HG03571 (cell line): ENCODE data around the gene ROR1.
A peak's percentile ranks its signal among the peaks of the same experiment; 100 is the strongest.

Source experiments
- ATAC-seq: cut with Tn5 transposase; IDR thresholded peaks from one replicate; pipeline ENCODE4 v1.9.1; 2021; ENCODE audit not compliant: unreplicated experiment

ROR1 gene

GRCh38 chr1:63922848-63923247 is 149.0 kb downstream of the ROR1 start:
- ATAC-seq: no peak

GRCh38 chr1:63923302-63923701 is 149.5 kb downstream of the ROR1 start:
- ATAC-seq: no peak

DNA sequence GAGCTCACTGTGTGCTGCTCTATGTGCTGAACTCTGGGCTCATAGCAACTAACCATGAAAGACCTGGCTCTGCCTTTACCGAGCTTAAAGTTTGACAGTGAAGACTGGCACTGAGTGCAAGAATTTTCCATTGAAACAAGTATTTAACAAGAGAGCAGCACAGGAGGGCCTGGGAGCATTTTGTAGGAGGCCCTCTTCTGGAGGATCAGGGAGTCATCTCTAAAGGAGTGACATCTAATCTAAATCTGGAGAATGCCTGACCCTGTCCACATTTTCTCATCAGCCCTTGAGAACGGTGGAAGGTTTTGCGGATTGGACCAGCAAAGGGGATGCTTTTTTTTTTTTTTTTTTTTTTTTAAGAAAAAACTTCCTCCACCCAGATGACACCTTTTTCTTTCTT is 150.8 kb downstream of the ROR1 start:
- no peak for ATAC-seq

DNA sequence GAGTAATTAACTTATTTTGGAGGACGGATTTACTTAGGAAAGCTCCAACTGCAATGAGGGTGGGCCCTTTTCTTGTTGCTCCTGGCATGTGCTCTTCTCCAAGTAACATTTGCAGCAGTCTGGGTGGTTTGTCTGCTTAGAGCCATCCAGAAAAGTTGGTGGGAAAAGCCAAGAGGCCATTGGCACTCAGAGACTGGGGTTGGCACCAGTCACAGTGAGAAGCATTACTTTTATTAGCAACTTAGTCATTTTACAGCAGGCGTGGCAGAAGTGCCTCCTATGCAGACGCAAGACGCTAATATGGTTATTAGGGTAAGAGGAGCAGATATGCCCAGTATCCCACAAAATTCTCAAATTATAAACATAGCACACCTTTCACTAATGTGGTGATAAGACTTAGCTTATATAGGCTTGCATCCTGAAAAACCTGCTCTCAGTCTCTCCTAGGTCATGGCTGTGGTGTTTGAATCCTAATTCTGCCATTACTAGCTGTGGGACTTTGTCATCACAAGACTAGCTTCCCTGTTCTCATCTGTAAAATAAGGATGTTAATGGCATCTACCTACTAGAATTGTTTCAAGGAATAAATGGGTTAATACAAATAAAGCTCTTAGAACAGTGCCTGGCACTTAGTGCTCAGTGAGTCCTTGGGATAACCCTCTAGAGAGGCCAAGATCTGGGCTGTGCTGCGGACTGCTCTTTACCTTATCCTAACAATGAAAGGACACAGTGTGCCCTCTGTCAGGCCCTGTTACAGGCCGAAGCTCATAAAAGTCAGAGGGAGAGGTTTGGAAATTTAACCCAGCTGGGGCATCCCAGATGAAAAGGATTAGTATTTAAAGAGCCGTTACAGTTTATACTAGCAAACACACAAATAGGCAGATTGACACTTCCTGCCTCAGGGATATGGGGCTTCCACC is 154.6 kb downstream of the ROR1 start:
- ATAC-seq: no peak

- no peak for ATAC-seq
Measured at GRCh38 chr1:63929106-63929478, 155.3 kb downstream of the ROR1 start.

- ATAC-seq: no peak
Measured at GRCh38 chr1:63931468-63931867, 157.7 kb downstream of the ROR1 start.

DNA sequence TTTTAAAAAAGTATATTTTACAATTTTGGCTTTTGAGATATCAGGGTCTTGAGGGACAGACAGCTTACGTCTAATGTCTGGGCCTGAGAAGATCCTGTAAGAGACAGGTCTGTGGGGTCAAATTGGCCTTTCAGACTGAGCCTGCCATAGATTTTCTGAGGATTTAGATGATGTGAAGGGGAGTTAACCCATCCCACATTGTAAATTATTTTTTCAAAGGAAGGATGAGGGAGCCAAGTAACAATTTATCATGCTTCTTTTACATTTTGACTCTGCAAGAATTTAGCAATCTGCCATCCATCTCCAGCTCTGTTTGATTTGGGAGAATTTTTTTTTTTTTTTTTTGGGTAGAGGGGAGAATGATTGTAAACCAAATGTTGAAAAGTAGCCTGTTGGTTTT is 160.9 kb downstream of the ROR1 start:
- no peak for ATAC-seq

DNA sequence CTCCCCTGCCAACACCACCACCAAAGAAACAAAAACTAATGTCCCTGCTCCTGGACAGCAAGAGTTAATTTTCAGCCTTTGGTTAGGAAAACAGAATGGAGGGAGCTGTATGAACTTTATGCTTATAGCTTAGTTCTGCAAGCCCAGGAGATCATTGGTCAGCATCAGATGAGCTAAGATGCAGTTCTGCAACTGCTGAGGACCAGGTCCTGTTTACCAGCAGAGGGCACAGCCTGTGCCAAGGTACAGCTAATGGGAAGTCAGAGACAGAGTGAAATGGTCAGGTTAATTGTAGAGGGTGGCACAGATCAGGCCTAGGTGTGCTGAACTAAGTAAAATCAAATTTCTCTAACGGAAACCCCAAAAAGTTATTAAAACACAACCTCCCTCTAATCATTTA is 161.3 kb downstream of the ROR1 start:
- ATAC-seq: no peak

GRCh38 chr1:63935553-63935952 is 161.7 kb downstream of the ROR1 start:
- ATAC-seq: peak; percentile 89

- ATAC-seq: no peak
Measured at GRCh38 chr1:63936276-63936675, 162.5 kb downstream of the ROR1 start.

DNA sequence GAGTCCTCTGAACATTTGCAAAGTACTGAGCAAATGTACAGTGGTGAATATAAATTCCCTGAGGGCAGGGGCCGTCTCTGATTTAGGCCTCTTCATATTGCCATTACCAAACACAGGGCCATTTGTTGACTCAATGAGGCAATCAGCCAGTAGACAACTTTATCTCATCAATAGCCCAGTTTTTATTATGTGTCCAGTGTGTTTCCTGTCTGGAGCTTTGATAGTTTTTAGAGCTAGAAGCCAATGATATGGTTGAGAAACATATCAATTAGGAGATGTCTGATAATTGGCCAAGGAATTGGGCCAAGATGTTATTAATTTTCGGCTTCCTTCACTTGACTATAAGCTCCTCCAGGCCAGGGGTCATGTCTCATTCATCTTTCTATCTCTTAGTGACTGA is 163.0 kb downstream of the ROR1 start:
- ATAC-seq: no peak

- ATAC-seq: peak; percentile 48
Measured at GRCh38 chr1:63937461-63938022, 163.7 kb downstream of the ROR1 start.

- no peak for ATAC-seq
Measured at GRCh38 chr1:63940440-63940839, 166.6 kb downstream of the ROR1 start.

DNA sequence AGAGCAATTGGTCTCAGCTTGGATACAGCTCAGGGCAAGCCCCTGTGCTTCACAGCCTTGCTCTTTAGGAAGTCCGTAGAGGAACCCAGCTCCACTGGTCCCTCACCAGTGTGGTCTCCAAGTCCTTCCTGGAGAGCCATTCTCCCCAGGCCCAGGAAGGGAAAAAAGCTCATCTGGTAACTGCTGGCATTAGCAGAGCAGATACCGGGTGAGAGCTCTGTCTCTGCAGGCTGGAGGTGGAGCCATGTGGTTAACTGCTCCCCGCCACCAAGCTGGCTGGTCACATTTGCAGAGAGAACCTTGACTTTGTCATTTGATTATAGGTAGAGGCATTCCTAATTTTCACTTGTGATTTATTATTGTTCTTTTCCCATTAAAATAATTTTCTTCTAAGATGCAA is 169.6 kb downstream of the ROR1 start:
- no peak for ATAC-seq

DNA sequence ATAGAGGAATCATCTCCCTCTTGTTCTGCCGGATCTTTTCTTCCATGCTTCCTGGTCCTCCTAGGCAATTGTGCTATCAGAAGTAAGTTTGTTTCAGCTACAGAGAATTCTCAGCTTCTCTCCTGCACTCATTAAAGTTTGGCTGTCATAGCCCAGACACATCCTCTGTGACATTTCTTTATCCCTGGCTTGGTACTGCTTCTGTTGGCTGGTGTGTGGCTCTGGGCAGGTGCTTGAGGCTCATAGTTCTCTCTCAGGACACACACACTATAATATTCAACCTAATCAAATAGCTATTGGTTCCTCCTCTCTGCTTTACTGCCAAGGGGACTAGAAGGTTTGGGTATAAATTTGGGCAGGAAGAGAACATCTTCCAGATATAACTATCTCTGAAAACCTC is 172.1 kb downstream of the ROR1 start:
- no peak for ATAC-seq

- ATAC-seq: no peak
Measured at GRCh38 chr1:63946866-63947491, 173.2 kb downstream of the ROR1 start.

DNA sequence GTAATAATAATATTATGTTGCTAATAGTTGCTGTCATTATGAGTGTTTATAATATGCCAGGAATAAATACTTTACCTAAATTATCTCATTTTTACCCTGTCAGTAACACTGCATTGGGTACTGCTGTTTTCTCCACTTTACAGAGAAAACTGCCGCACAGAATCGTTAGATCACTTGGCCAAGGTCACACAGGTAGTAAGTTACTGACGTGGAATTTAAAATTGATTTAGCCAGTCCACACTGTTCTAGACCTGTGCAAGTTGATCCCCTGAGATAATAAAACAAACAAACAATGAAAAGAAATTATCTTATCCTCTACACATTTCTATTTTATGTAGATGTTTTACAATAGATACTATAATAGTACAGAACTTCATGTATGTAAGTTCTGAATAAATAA is 174.1 kb downstream of the ROR1 start:
- no peak for ATAC-seq

DNA sequence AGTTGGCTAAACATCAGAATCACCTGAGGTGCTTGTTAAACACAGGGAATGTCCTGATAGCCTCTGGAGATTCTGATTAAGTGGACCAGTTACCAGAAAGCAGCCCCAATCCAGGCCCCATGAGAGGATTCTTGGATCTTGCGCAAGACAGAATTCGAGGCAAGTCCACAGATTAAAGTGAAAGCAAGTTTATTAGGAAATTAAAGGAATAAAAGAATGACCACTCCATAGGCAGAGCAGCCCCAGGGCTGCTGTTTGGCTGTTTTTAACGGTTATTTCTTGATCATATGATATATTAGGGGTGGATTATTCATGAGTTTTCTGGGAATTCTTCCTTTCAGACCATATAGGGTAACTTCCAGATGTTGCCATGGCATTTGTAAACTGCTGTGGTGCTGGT is 176.2 kb downstream of the ROR1 start:
- ATAC-seq: no peak

DNA sequence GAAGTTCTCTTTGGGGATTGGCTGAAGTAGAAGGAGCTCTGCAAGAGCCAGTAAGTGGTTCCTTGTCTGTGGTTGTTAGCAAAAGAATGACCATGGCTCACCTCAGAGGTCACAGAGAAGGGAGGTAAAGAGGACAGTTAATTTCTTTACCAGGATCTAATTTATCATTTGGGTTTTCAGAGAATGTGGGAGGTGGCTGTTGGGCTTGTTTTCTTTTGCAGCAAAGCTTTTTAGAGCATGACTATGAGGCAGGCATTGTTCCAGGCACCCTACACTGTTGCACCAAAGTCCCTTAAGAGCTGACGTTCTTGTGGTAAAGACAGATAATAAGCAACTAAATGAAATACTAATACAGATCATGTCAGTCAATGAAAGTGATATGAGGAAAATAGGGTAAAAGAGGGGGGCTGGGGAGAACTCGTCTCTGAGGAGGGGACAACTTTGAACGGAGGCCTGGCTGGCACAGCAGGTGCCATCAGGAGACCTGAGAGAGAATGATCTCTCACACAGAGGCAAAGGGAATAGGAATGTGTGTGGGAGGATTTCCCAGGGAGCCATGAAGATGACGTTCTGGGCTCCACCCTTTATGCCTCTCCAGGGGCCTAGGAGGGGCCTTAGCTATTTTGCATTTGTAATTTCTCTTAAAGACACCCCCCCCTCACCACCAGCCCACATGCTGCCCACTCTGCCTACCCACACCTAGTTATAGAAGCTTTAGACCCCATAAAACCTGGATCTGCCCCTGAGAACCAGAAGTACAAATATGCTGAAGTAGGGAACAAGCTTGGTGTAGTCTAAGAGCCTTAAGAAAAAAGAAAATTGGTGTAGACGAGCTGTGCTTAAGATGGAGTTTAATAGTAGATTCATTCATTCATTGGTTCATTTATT is 177.5 kb downstream of the ROR1 start:
- ATAC-seq: no peak

GRCh38 chr1:63954187-63954586 is 180.4 kb downstream of the ROR1 start:
- no peak for ATAC-seq
